Measurements from ENCODE around the gene PAF1.
"Not testable (repeated sequence)": the region's sequence is repeated elsewhere in the genome, so short reads cannot be mapped to it uniquely, and the experiment has no call there.

PAF1 gene

DNA sequence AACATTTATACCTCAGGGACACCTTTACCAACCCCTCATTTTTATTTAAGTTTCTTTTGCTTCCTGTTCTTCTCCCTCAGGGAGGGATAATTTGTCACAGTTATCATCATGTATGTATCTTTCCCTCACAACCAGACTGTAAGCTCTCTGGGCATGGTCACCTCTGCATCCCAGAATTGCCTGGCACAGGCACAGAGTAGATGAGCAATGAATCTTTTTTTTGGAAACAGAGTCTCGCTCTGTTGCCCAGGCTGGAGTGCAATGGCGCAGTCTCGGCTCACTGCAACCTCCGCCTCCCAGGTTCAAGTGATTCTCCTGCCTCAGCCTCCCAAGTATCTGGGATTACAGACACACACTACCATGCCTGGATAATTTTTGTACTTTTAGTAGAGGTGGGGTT is 11.5 kb downstream of the PAF1 start:
- H3K4me1 ChIP-seq (ENCODE audit: insufficient read depth, low read length); H3K27ac ChIP-seq (ENCODE audit: low read depth, low read length); H3K9ac ChIP-seq (ENCODE audit: low read depth, low read length); H3K27me3 ChIP-seq (ENCODE audit: insufficient read depth, low read length); H3K9me3 ChIP-seq (ENCODE audit: insufficient read depth, low read depth, low read length); H3K4me3 ChIP-seq (ENCODE audit: low read length): not testable (repeated sequence)
- H3K36me3 ChIP-seq (ENCODE audit: insufficient read depth, low read length): peaks cover 97% of the 10 kb centered on the region
- WGBS: 98% methylated on average over 4 of the region's 4 CpGs

DNA sequence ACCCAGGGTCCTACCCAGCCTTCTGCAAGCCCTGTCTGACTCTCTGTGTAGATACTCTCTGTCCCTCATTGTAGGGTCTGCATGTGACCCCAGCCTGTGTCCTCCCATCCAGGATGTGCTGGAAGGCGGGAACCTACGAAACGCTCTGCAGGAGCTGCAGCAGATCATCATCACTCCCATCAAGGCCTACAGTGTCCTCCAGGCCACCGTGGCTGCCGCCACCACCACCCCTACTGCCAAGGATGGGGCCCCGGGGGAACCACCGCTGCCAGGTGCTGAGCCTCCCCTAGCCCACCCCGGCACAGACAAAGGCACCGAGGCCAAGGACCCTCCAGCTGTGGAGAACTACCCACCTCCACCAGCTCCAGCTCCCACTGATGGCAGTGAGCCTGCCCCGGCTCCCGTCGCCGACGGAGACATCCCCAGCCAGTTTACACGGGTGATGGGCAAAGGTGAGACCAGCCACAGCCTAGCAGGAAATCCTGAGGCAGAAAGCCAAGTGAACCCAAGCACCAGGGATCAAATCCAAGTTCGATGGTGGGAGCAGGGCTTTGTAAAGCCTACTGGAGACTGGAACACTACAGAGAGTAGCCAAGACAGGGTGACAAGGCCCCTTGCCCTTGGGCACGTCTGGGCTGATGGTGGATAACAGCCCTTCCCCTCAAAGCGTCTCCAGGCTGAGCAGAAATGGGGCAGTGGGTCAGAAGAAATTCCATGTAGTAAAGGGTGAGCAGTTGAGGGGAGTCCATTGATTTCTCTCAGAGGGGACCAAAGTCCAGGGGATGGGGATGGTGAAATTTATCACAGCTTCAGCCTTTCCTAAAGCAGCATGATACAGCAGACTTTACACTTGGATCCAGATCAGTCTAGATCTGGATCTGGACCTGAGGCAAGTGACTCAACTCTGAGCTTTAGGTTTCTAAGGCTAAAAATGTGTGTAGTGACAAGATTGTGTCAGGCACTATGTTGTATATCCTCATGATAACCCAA is 13.2 kb downstream of the PAF1 start:
- Histone ChIP-seq H3K4me1 (ENCODE audit: insufficient read depth, low read length) (no peaks in the 10 kb centered on the region), H3K36me3 (ENCODE audit: insufficient read depth, low read length) (peaks cover 94% of the 10 kb centered on the region), H3K9me3 (ENCODE audit: insufficient read depth, low read depth, low read length) (no peaks in the 10 kb centered on the region), H3K27me3 (ENCODE audit: insufficient read depth, low read length) (no peaks in the 10 kb centered on the region), H3K27ac (ENCODE audit: low read depth, low read length) (no peak overlapping the region), H3K9ac (ENCODE audit: low read depth, low read length) (no peak overlapping the region), H3K4me3 (ENCODE audit: low read length) (no peak overlapping the region)
- WGBS: 93% methylated on average over 18 of the region's 18 CpGs

DNA sequence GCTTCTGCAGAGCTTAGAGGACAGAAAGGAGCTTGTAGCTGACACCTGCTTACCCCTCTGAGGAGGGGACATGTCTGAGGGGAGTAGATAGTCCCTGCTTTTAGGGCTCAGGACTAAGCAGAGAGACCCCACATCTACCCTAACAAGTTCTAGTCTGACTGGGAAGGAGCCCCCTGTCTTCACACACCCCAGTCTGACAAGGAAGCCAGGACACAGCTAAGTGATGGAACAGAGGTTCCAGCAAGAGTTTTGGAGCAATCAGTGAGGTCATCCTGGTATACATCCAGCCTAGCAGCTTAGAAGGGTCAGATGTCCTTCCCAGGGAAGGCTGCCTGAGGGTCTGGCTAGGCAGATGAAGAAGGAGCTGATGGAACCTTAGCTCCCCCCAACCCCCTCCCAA is 15.0 kb downstream of the PAF1 start:
- H3K36me3 ChIP-seq (ENCODE audit: insufficient read depth, low read length): peaks cover 93% of the 10 kb centered on the region

DNA sequence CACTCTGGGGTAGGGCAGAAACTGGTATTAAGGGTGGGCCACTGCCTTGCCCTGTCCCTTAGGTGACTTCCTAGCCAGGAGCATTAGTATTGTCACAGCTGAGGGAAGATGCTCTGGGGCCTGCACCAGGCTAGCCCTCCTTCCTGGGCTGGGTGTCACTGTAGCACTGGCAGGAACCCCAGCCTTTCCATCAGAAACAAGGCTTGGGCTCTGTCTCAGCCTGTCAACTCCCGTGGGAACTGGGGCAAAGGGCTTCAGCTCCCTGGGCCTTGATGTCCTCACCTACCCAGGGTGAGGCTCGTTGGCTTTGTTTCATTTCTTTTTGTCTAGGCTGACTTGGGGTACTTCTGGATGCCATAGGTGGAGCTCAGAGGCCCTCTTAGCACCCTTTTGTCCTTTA is 18.0 kb downstream of the PAF1 start:
- whole genome bisulfite sequencing: 88% methylated on average over 2 of the region's 2 CpGs
- H3K4me3 ChIP-seq (ENCODE audit: low read length): no peak overlapping the region
- no peak overlapping the region for H3K27ac ChIP-seq (ENCODE audit: low read depth, low read length)
- H3K4me1 ChIP-seq (ENCODE audit: insufficient read depth, low read length): no peaks in the 10 kb centered on the region
- no peak overlapping the region for H3K9ac ChIP-seq (ENCODE audit: low read depth, low read length)
- H3K36me3 ChIP-seq (ENCODE audit: insufficient read depth, low read length): peaks cover 92% of the 10 kb centered on the region
- H3K27me3 ChIP-seq (ENCODE audit: insufficient read depth, low read length): no peaks in the 10 kb centered on the region
- H3K9me3 ChIP-seq (ENCODE audit: insufficient read depth, low read depth, low read length): no peaks in the 10 kb centered on the region

More for the DNA sequence above, 15.0 kb downstream of the PAF1 start:
- Histone ChIP-seq H3K27ac (ENCODE audit: low read depth, low read length) (no peak overlapping the region), H3K9ac (ENCODE audit: low read depth, low read length) (no peak overlapping the region), H3K4me1 (ENCODE audit: insufficient read depth, low read length) (no peaks in the 10 kb centered on the region), H3K4me3 (ENCODE audit: low read length) (no peak overlapping the region), H3K9me3 (ENCODE audit: insufficient read depth, low read depth, low read length) (no peaks in the 10 kb centered on the region), H3K27me3 (ENCODE audit: insufficient read depth, low read length) (no peaks in the 10 kb centered on the region)

DNA sequence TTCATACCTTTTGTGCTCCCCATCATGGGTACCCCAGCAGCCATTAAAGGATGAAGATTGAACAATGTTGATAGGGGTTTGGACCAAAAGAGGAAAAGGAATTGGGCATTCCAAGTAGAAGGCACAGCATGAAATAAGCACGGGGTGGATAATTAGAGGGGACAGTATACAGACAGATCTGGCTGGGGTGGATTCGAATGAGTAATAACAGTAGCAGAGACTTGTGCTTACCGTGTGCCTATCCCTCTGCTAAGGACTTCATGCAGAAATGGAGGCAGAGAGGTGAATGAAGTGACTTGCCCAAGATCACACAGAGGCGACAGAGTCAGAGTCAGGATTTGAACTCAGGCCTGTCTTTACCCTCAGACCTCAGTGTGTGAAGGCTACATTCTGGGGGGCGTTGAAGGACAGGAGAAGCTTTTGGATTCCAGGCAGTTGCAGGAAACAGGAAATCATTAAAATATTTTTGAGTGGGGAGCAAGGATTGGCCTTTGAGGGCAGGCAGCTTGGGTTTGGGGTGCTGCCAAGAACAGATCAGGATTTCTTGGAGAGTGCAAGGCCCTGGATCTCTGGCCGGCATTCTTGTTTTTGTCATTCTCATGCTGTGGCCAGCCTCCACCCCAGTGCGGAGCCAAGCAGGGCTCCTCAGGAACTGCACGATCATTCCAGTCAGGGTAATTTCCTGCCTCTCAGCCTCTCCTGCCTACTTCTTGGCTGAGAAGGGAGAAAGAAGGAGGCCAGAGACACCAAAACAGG is 18.7 kb downstream of the PAF1 start:
- H3K4me1 ChIP-seq (ENCODE audit: insufficient read depth, low read length): no peaks in the 10 kb centered on the region
- no peak overlapping the region for H3K4me3 ChIP-seq (ENCODE audit: low read length)
- no peak overlapping the region for H3K27ac ChIP-seq (ENCODE audit: low read depth, low read length)
- no peak overlapping the region for H3K9ac ChIP-seq (ENCODE audit: low read depth, low read length)
- no peaks in the 10 kb centered on the region for H3K27me3 ChIP-seq (ENCODE audit: insufficient read depth, low read length)
- H3K36me3 ChIP-seq (ENCODE audit: insufficient read depth, low read length): peaks cover 86% of the 10 kb centered on the region
- no peaks in the 10 kb centered on the region for H3K9me3 ChIP-seq (ENCODE audit: insufficient read depth, low read depth, low read length)
- 81% methylated on average over 8 of the region's 8 CpGs for WGBS

DNA sequence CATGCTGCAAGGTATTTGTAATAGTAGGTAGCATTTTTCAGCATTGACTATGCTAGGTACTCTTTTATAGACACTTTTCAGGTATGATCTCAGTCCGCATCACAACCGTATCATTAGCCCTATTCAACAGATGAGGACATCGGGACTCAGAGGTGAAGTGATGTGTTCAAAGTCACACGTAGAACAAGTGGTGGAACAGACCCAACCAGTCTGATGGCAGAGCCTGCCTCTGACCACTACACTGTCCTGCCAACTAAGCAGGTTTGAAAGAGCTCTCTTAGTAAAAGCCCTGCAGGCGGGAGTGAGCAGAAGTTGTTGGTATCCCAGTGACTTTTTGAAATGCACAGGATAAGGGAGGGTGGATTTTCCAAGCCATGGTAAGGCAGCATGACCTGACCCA is 20.2 kb downstream of the PAF1 start:
- Histone ChIP-seq H3K27me3 (ENCODE audit: insufficient read depth, low read length) (no peaks in the 10 kb centered on the region), H3K4me1 (ENCODE audit: insufficient read depth, low read length) (no peaks in the 10 kb centered on the region), H3K9me3 (ENCODE audit: insufficient read depth, low read depth, low read length) (no peaks in the 10 kb centered on the region), H3K36me3 (ENCODE audit: insufficient read depth, low read length) (peaks cover 83% of the 10 kb centered on the region), H3K4me3 (ENCODE audit: low read length) (no peak overlapping the region), H3K27ac (ENCODE audit: low read depth, low read length) (no peak overlapping the region), H3K9ac (ENCODE audit: low read depth, low read length) (no peak overlapping the region)
- 99% methylated on average over 5 of the region's 5 CpGs for WGBS

DNA sequence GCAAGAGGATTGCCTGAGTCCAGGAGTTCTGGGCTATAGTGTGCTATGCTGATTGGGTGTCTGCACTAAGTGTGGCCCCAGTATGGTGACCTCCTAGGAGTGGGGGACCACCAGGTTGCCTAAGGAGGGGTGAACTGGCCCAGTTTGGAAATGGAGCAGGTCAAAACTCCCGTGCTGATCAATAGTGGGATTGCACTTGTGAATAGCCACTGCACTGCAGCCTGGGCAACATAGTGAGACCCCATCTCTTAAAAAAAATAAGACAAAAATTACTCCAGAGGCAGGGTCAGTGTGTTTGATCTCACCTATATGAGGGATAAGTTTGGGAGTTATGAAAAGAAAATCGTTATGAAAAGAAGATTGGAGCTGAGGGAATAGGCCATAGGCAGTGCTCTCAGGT is 21.7 kb downstream of the PAF1 start:
- Histone ChIP-seq H3K9me3 (ENCODE audit: insufficient read depth, low read depth, low read length) (no peaks in the 10 kb centered on the region), H3K27ac (ENCODE audit: low read depth, low read length) (no peak overlapping the region), H3K4me3 (ENCODE audit: low read length) (no peak overlapping the region), H3K27me3 (ENCODE audit: insufficient read depth, low read length) (no peaks in the 10 kb centered on the region), H3K9ac (ENCODE audit: low read depth, low read length) (no peak overlapping the region), H3K36me3 (ENCODE audit: insufficient read depth, low read length) (peaks cover 80% of the 10 kb centered on the region), H3K4me1 (ENCODE audit: insufficient read depth, low read length) (no peaks in the 10 kb centered on the region)
- 86% methylated on average over 2 of the region's 2 CpGs for WGBS

DNA sequence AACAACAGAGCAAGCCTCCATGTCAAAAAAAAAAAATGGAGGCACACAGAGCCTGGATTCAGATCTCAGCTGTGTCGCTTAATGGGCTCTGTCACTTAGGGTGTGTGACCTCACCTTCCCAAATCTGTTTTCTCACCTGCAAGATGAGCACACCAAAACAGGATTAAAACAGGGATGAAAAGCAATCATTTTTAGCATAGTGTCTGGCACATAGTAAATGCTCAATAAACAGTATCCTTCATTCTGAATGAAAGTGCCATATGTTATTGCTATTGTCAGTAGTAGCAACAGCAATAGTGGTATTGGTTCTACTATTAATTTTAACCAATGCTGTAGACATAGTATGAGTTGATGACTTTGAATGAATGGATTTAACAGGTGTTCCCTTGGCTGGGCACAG is 25.4 kb downstream of the PAF1 start:
- H3K4me3 ChIP-seq (ENCODE audit: low read length): no peak overlapping the region
- WGBS: 97% methylated on average over 1 of the region's 1 CpG
- H3K27me3 ChIP-seq (ENCODE audit: insufficient read depth, low read length): no peaks in the 10 kb centered on the region
- H3K27ac ChIP-seq (ENCODE audit: low read depth, low read length): no peak overlapping the region
- H3K36me3 ChIP-seq (ENCODE audit: insufficient read depth, low read length): peaks cover 78% of the 10 kb centered on the region
- H3K9ac ChIP-seq (ENCODE audit: low read depth, low read length): no peak overlapping the region
- no peaks in the 10 kb centered on the region for H3K4me1 ChIP-seq (ENCODE audit: insufficient read depth, low read length)
- no peaks in the 10 kb centered on the region for H3K9me3 ChIP-seq (ENCODE audit: insufficient read depth, low read depth, low read length)

DNA sequence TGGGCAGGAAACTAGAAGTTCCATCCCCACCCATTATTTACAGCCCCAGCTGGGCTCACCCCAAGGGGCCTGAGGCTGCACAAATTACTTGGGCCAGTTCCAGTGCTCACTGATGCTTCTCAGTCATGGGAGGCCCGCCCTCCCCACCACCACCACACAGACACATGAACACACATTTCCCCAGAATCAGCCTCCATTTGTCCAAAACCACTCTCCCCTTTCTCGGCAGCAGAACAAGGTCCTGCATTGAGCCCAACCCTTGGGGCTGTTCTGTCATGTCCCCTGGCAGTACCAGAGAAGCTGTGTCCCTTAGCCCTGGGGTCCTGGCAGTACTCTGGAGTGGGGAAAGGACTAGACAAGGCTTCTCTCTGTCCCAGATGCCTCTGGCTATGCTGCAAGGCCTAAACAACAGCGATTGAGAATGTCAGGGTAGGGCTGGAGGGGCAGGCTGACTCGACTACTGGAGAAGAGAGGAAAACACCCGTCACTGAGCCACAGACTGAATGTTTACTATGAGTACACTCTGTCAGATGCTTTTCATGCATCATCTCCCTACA is 26.9 kb downstream of the PAF1 start:
- 96% methylated on average over 5 of the region's 5 CpGs for WGBS
- Histone ChIP-seq H3K9ac (ENCODE audit: low read depth, low read length) (no peak overlapping the region), H3K27me3 (ENCODE audit: insufficient read depth, low read length) (no peaks in the 10 kb centered on the region), H3K36me3 (ENCODE audit: insufficient read depth, low read length) (peaks cover 75% of the 10 kb centered on the region), H3K4me3 (ENCODE audit: low read length) (no peak overlapping the region), H3K4me1 (ENCODE audit: insufficient read depth, low read length) (no peaks in the 10 kb centered on the region), H3K9me3 (ENCODE audit: insufficient read depth, low read depth, low read length) (no peaks in the 10 kb centered on the region), H3K27ac (ENCODE audit: low read depth, low read length) (no peak overlapping the region)

DNA sequence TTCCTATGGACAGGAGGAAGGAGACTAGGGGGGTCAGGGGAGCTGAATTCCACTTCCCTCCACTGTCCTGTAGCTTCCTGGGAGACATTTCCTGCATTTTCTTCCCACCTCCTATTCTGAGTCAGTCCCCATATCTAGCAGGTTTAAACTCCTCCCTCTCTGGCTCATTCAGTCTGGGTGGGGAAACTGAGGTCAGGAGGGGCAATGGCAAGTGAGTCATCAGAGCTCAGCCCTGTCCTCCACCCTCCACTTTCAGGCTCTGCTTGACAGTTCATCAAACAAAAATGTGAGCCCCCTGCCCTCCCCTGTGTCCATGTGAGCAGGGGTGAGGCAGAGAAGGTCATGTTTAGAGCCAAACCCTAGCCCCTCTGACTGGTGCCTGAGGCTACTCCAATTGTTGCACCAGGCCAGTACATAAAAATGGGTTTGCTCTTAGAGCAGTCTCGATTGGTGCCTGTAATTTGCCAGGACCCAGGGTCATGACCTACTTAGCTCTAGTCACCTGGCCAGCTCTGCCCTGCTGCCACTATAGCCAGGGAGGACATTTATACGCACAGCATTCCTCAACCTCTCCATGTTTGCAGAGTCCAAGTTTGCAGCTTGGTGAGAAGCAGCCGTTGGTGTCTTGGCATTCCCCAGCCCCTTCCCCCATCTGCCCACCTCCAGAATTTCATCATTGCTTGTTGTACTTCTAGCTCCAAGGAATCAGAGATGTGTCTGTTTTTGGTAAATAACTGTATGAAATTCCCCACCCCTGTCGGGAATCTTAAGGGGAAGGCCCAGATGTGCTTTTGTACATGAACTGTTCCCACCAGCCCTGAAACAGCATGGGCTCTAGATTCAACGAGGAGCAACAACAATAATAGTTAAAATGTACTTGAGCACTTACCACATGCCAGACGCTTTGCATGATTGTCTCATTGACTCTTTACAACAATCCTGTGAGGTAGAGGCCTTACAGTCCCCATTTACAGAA is 27.9 kb downstream of the PAF1 start:
- Histone ChIP-seq H3K9ac (ENCODE audit: low read depth, low read length) (no peak overlapping the region), H3K4me3 (ENCODE audit: low read length) (no peak overlapping the region), H3K27ac (ENCODE audit: low read depth, low read length) (no peak overlapping the region)

More for the DNA sequence above, 27.9 kb downstream of the PAF1 start:
- Histone ChIP-seq H3K27me3 (ENCODE audit: insufficient read depth, low read length) (no peaks in the 10 kb centered on the region), H3K9me3 (ENCODE audit: insufficient read depth, low read depth, low read length) (no peaks in the 10 kb centered on the region), H3K36me3 (ENCODE audit: insufficient read depth, low read length) (peaks cover 75% of the 10 kb centered on the region), H3K4me1 (ENCODE audit: insufficient read depth, low read length) (no peaks in the 10 kb centered on the region)
- WGBS: 94% methylated on average over 6 of the region's 6 CpGs

Data from HUES64 (cell line).